NOMO-1 (cell line): ENCODE results near the gene UNC79.

ENCODE experiments used
- DNase-seq, 2 experiments: peaks; one replicate each; lab custom pipeline; 2025; ENCODE audit not compliant: unreplicated experiment in 2 of 2; lab: John Stamatoyannopoulos, UW

The UNC79 gene

GRCh38 chr14:93648440-93649168 is 217.9 kb downstream of the UNC79 start:
- peak; percentile 3 to 42 for DNase-seq

- DNase-seq, result no peak
Observed at GRCh38 chr14:93654599-93654998, 223.9 kb downstream of the UNC79 start.

DNA sequence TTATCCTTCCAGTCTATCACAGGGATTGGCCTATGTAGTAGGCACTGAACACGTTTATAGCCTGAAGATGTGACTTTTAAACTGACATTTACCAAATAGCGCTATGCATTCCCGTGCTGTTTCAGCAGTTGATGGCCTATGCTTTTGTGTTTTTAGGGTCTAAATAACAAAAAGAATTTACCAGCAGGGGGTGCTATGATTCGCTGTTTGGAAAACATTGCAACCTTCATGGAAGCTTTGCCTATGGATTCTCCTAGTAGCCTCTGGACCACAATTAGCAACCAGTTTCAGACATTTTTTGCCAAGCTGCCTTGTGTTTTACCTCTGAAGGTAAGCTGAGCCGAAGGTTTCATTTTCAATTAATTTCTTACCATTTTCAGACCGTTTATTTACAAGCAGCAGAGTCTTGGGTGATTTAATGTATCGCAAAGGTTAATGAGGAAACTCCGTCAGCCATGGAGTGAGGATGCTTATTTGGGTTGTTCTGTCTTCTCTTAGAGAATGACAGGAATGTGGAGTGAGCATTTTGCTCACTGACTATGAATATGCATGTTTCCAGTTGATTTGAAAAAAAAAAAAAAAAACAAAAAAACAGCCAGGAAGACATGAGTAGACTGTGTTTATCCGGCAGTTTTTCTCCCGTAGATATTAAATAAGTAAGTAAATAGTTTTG is 224.5 kb downstream of the UNC79 start:
- peak; percentile 6 to 37 for DNase-seq

DNA sequence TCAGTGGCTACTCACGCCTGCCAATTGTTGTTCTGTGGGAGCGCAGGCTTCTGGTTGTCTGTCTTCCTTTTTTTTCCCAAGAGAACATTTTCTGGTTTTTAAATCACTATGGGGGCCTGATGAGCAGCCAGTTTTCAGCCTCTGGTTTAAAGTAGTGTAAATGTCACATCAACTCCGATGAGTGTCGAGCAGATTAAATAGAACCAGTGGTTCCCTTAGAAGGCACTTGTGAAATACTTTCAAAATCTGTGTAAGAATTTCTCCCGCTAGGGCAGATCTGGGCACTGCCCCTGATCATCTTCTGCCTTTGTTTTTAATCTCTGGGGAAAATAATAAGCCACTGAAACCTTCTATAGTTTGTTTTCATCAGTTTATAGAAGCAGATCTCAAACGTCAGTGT is 227.1 kb downstream of the UNC79 start:
- DNase-seq, result no peak

- DNase-seq, result no peak
Observed at GRCh38 chr14:93663317-93663716, 232.6 kb downstream of the UNC79 start.

- DNase-seq, result no peak
Observed at GRCh38 chr14:93665169-93665568, 234.4 kb downstream of the UNC79 start.

DNA sequence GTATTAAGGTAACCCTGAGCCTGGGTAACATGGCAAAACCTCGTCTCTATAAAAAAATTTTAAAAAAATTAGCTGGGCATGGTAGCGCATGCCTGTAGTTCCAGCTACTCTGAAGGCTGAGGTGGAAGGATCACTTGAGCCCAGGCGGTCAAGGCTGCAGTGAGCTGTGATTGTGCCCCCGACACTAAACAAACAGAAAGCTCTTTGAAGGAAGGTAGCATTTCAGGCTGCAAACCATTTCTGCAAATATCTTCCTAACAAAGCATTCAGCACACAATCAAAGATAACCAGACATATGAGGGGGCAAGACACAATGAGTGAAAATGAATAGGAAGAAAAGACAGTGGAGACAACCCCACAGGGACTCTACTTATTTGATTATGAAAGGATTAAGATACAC is 238.9 kb downstream of the UNC79 start:
- DNase-seq, result no peak

DNA sequence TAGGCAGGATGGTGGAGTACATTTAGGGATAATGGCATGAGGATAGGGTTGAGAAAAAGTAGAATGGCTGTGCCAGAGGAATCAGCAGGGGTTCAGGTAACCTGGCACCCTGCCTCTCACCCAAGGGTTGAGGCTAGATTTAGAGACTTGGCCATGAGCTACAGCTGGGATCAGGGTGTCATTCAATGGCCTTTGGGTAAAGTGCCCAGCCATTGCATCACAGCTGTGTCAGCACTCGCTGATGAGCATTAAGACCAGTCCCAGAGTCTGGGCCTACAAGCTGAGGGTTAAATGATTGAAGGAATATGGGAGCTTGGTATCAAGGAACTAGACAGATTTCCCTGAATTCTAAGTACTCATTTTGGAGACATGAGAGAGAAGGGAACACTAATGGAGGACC is 243.6 kb downstream of the UNC79 start:
- DNase-seq, result no peak

GRCh38 chr14:93675651-93676050 is 244.9 kb downstream of the UNC79 start:
- no peak for DNase-seq

DNA sequence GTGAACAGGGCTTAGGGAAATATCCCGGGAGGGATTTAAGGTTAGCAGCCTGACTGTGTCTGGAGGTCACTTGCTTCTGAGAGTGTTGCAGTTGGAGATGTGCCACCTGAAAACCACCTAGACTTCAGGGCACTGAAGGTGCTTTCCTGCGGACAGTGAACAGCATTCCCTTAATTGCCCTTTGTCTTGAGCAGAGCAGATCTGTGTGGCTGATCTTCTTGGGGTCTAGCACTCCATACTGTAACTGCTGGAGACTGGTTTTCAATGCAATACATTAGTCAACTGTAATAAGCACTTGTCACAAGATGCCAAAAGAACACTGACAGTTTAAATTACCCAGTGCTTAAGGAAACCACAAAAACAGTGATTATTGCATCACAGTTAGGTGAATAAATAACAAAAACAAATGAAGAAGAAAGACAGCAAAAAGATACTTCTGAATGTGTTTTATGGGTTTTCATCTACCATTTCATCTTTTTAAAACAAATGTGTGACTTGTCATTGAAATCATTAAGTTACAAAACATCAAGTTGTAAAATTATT is 245.7 kb downstream of the UNC79 start:
- DNase-seq, result peak in 1 of 2 experiments; percentile 55

- DNase-seq, result no peak
Observed at GRCh38 chr14:93682459-93682858, 251.7 kb downstream of the UNC79 start.

DNA sequence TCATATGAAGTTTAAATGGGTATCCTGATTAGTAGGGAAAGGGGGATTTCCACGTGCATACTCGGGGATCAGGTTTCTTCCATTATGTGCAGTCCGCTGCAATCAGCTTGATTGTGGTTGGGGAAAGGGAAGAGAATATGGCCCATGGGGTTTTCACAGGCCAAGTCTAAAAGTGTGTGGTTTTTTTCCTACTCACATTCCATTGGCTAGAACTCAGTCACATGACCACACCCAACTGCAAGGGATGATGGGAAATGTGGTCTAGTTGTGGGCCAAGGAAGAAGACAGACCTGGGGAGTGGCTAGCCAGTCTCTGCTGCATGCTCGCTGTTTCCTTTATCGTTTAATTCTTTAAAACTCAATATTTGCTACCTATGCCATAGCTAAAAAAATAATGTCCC is 252.5 kb downstream of the UNC79 start:
- DNase-seq, result no peak

GRCh38 chr14:93685121-93685895 is 254.6 kb downstream of the UNC79 start:
- no peak for DNase-seq

- DNase-seq, result no peak
Observed at GRCh38 chr14:93686268-93686667, 255.5 kb downstream of the UNC79 start.

GRCh38 chr14:93688239-93688666 is 257.5 kb downstream of the UNC79 start:
- DNase-seq, result no peak

DNA sequence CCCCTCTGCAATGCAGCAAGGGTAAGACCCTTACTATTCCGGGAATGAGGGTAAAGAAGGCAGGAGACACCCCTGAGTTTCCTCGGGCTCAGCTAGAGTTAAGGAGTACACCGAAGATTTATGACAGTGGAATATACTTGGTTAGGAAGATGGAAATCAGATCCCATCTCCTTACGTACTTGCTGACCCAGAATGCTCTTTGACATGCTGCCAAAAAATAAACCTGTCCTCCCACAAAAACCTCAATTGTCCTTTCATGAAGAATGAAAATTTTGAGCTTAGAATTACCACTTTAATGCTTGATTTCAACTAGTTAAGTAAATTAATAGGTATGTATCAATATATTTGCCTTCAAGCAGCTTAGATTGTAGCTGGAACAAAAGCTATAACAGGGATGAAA is 258.1 kb downstream of the UNC79 start:
- no peak for DNase-seq

DNA sequence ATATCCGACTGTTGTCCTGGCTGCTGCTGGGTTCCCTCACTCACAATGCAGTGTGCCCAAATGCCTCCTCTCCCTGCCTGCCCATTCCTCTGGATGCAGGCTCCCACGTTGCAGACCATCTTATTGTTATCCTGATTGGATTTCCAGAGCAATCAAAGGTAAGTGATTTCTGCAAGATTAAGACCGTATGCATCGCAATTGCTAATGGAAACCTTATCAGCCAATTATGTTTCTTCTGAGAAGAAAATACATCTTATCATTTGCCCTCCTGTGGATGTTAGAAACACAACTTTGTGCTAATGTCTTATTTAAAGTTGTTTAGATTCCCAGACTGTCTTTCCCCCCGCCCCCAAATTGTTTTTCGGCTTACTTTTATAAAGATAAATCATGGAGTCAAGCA is 259.4 kb downstream of the UNC79 start:
- DNase-seq, result no peak

- no peak for DNase-seq
Observed at GRCh38 chr14:93691042-93691780, 260.5 kb downstream of the UNC79 start.

- no peak for DNase-seq
Observed at GRCh38 chr14:93693914-93694313, 263.2 kb downstream of the UNC79 start.

DNA sequence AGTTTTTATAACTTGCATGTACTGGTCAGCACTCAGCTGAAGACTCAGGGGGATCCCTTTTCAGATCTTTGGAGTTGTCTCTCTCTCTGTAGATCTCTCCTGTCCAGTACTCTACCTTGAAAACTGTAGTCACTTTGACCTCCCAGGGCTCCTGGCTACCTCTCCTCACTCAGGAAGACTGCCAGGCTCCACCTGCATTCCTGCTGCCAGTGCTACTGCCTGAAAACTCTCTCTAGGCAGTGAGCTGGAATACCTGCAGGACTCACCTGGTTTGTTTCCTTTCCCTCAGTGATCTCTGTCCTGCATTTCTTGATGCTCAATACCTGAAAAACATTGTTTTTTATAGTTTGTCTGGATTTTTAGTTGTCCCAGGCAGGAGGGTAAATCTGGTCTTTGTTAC is 270.2 kb downstream of the UNC79 start:
- no peak for DNase-seq

GRCh38 chr14:93701562-93701961 is 270.8 kb downstream of the UNC79 start:
- DNase-seq, result no peak
